Adrenal gland (tissue), 12 donors: ENCODE results near the gene HMCN2. TPM values are rescaled to one million over a fixed set of nuclear protein-coding genes. Genes with fewer than 3 reads are reported as not detected.

ENCODE experiments used
- DNase-seq, 7 donors: peaks; one replicate each; pipeline ENCODE4 v3.0.0-alpha.2; 2019 to 2020
- H3K27ac ChIP-seq, 5 donors: fragments of 200-600 bp; sonication (generic) in 4 of 5; 1 replicate in 3 of 5; 2 replicates in 2 of 5; pipeline versions ENCODE4 v1.5.1 to v1.8.0; 2016 to 2020; ENCODE audit warnings: mild to moderate bottlenecking in 1 of 5
- H3K27me3 ChIP-seq: fragments of 200-600 bp; 2 replicates; pipeline ENCODE4 v1.8.0; 2021
- H3K36me3 ChIP-seq, 2 donors: fragments of 200-600 bp; replicated peaks in 1 of 2; 1 replicate in 1 of 2; 2 replicates in 1 of 2; pipeline versions ENCODE4 v1.5.1 to v1.8.0; 2018 to 2022
- H3K4me1 ChIP-seq, 2 donors: fragments of 200-600 bp; replicated peaks in 1 of 2; 1 replicate in 1 of 2; 2 replicates in 1 of 2; pipeline versions ENCODE4 v1.5.1 to v1.8.0; 2018 to 2021
- H3K4me3 ChIP-seq, 4 donors: fragments of 200-600 bp; sonication (generic) in 3 of 4; one replicate each; pipeline ENCODE4 v1.5.1; 2016 to 2018
- H3K9me3 ChIP-seq, 3 donors: fragments of 200-600 bp; sonication (generic) in 1 of 3; replicated peaks in 1 of 3; 1 replicate in 2 of 3; 2 replicates in 1 of 3; pipeline versions ENCODE4 v1.5.1 to v1.8.0; 2016 to 2021
- POLR2A ChIP-seq, 2 donors: fragments of 450-650 bp; IDR thresholded peaks; one replicate each; pipeline ENCODE4 v1.6.1; 2017; ENCODE audit warnings: antibody characterized with exemption in 2 of 2, mild to moderate bottlenecking in 2 of 2, moderate library complexity in 1 of 2
- WGBS, 4 donors: extraction: QIAGEN DNeasy Blood & Tissue Kit in 2 of 4; methylation state at CpG; one replicate each; pipeline versions ENCODE4 v1.1.5 to v1.1.7; 2013 to 2017; 5-methylcytosine and 5-hydroxymethylcytosine counted together
- intact Hi-C, 2 donors: fragments of 100-400 bp; cut with DNase I; formaldehyde crosslinking; loops; one replicate each; pipeline versions ENCODE4 v1.14.1 to v1.15.0; 2022 to 2023
- polyA plus RNA-seq, 3 donors: library from polyadenylated mRNA; stranded (reverse); fragments of 200-250 nt in 2 of 3; fragments of 350-450 nt in 1 of 3; fragmentation: Illumina TruSeq in 1 of 3; extraction: RNeasy Lipid Tissue Mini Kit (QIAGEN cat#74804) in 1 of 3; gene quantifications; one replicate each; pipeline ENCODE4 v1.2.3, GENCODE V29; 2013 to 2014
- total RNA-seq, 9 donors: library from RNA; depleted of rRNA in 4 of 9; stranded (reverse); fragments of >200 nt in 4 of 9; fragments of 120-200 nt in 1 of 9; fragmentation: NEBNext Ultra II Directional in 1 of 9; extraction: Animal tissue kit (Norgen Biotek cat#: 25700) in 1 of 9; gene quantifications; one replicate each; pipeline versions ENCODE4 v1.1.0 to v1.2.4, GENCODE V29; 2013 to 2023
- TF ChIP-seq, protein P1 (sequence below), 6 experiments: fragments of 450-650 bp in 4 of 6; fragments of 200-600 bp in 2 of 6; sonication (generic) in 1 of 6; IDR thresholded peaks; 1 replicate in 5 of 6; 2 replicates in 1 of 6; pipeline versions ENCODE4 v1.5.1 to v1.8.0; 2016 to 2021; ENCODE audit warnings: antibody characterized with exemption in 6 of 6, mild to moderate bottlenecking in 2 of 6, moderate library complexity in 1 of 6
- donor health status: healthy with polysubstance abuse.
- donor health status: Bipolar disorder and iron deficiency.
- donor health status: DM: yes; HTN: yes; CAD: no.
- donor health status: DM: no; HTN: no; CAD: no.
- donor health status: DM: no; HTN: no; CAD: no.
- donor health status: DM: yes; HTN: yes; CAD: no.

Gene HMCN2
- total and polyA plus RNA-seq, 12 donors = 0.05 to 25.8 (median 0.42) TPM; not detected in 1

DNA sequence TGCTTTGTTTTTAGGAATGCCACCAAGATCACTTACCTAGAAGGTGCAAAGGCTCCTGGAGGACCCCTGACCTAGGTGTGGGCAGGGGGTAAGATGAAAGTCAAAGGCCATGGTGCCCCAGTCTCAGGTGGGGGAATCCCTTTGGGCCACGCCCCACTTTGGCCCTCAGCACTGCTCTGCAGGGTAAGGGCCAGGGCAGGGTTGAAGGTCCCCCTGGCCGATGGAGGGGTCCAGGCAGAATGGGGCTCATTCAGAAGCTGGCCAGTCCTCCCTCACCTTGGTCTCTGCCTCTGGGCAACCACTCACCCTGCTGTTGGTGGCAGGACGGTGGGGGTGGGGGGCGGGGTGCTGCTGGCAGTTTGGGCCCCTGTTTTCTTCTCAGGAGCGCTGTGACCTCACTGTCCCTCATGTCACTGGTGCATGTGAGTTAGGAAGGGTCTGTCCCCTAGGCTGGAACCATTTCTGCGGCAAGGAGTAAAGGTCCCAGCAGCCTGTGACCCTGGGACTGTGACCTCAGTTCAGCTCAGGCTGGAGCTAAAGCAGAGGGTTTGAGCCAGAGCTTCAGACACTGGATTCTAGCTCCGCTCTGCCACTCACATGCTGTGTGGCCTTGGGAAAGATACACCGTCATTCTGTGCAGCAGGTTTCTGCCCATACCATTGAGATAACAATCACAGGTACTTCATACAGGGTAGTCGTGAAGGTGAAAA is 177.3 kb downstream of the HMCN2 start:
- Histone ChIP-seq H3K36me3 (no peaks in the 10 kb centered on the region), H3K27ac (no peak overlapping the region), H3K4me1 (peaks cover 35 to 38% of the 10 kb centered on the region in 2 donors), H3K27me3 (no peaks in the 10 kb centered on the region), H3K9me3 (no peaks in the 10 kb centered on the region), H3K4me3 (no peak overlapping the region)
- TF ChIP-seq, protein P1, sequence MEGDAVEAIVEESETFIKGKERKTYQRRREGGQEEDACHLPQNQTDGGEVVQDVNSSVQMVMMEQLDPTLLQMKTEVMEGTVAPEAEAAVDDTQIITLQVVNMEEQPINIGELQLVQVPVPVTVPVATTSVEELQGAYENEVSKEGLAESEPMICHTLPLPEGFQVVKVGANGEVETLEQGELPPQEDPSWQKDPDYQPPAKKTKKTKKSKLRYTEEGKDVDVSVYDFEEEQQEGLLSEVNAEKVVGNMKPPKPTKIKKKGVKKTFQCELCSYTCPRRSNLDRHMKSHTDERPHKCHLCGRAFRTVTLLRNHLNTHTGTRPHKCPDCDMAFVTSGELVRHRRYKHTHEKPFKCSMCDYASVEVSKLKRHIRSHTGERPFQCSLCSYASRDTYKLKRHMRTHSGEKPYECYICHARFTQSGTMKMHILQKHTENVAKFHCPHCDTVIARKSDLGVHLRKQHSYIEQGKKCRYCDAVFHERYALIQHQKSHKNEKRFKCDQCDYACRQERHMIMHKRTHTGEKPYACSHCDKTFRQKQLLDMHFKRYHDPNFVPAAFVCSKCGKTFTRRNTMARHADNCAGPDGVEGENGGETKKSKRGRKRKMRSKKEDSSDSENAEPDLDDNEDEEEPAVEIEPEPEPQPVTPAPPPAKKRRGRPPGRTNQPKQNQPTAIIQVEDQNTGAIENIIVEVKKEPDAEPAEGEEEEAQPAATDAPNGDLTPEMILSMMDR (IDR thresholded peaks at IDR 0.05) = no peak
- TF ChIP-seq POLR2A (IDR thresholded peaks at IDR 0.05) = no peak
- intact Hi-C loops = no loop called here
- 63 to 79% (median 70%) methylated on average over 4 to 9 of the region's 9 CpGs for WGBS, 4 donors
- DNase-seq = no peak

DNA sequence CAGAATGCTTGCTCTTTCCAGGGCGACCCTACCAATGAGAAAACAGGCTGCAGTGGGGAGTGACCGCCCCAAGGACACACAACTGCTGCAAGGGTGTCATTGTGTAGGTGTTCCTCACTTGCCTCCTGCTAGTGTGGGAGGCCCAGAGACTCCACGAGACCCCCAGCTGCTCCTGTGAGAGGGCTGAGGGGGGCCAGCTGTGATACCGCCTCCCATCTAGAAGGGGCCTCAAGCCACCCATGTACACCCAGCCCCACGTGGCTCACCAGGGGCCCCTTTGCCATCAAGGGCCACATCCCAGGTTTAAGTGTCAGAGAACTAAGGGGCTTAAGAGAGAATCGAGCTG is 177.9 kb downstream of the HMCN2 start:
- Histone ChIP-seq H3K27me3 (no peaks in the 10 kb centered on the region), H3K9me3 (no peaks in the 10 kb centered on the region), H3K27ac (no peak overlapping the region), H3K36me3 (no peaks in the 10 kb centered on the region), H3K4me3 (no peak overlapping the region), H3K4me1 (peaks cover 36 to 41% of the 10 kb centered on the region in 2 donors)
- intact Hi-C loops = no loop called here
- TF ChIP-seq POLR2A (IDR thresholded peaks at IDR 0.05) = no peak
- TF ChIP-seq, protein P1 (IDR thresholded peaks at IDR 0.05) = no peak
- 64 to 73% (median 69%) methylated on average over 5 to 6 of the region's 6 CpGs for WGBS, 4 donors
- DNase-seq = no peak

- H3K27me3 ChIP-seq = no peaks in the 10 kb centered on the region
- intact Hi-C loops = no loop called here
- H3K36me3 ChIP-seq = no peaks in the 10 kb centered on the region
- 36 to 52% (median 39%) methylated on average over 10 to 14 of the region's 14 CpGs for WGBS, 4 donors
- TF ChIP-seq, protein P1 (IDR thresholded peaks at IDR 0.05) = no peak
- peak in 6 of 7 donors; percentile 47 to 67 (median 57) for DNase-seq
- H3K4me3 ChIP-seq = peak overlapping the region in 2 of 4 donors; percentile 51 to 73
- H3K4me1 ChIP-seq = peaks cover 36 to 41% of the 10 kb centered on the region in 2 donors
- no peaks in the 10 kb centered on the region for H3K9me3 ChIP-seq
- peak overlapping the region in 2 of 5 donors; percentile 79 to 98 for H3K27ac ChIP-seq
These were observed 178.4 kb downstream of the HMCN2 start for GRCh38 chr9:130443840-130444492.

GRCh38 chr9:130444565-130445221 is 179.1 kb downstream of the HMCN2 start, which contains the start of gene ASS1:
ASS1 (plus strand) TSS chr9:130444961; CDS start chr9:130452229, 7,268 bp downstream.
- 0 to 3% (median 1%) methylated on average over 18 to 66 of the region's 66 CpGs for WGBS, 4 donors
- Histone ChIP-seq H3K4me3 (peak within 1 kb of the TSS in 2 of 4 donors; percentile 51 to 73), H3K36me3 (no peaks in the 10 kb centered on the region), H3K27ac (peak within 1 kb of the TSS; percentile 34 to 98 (median 79)), H3K4me1 (peaks cover 36 to 41% of the 10 kb centered on the region in 2 donors), H3K27me3 (no peaks in the 10 kb centered on the region), H3K9me3 (no peaks in the 10 kb centered on the region)
- DNase-seq = peak; percentile 82 to 89 (median 86)
- TF ChIP-seq POLR2A (IDR thresholded peaks at IDR 0.05) = peak; percentile 67 to 81
- TF ChIP-seq, protein P1 (IDR thresholded peaks at IDR 0.05) = no peak
- intact Hi-C loops = no loop called here
